SK-N-SH (cell line): ENCODE measurements around the gene FAM163A.

Experiments
- POLR2AphosphoS5 ChIP-seq: IDR thresholded peaks from 2 replicates; pipeline ENCODE4 v1.6.1; 2012; ENCODE audit warnings: low read depth, low read length
- RAD21 ChIP-seq: IDR thresholded peaks from 2 replicates; pipeline ENCODE4 v1.6.1; 2012; ENCODE audit warnings: mild to moderate bottlenecking, low read length

GRCh38 chr1:179825798-179826460, 82.8 kb downstream of the FAM163A start:
- TF ChIP-seq RAD21 (no peak), POLR2AphosphoS5 (no peak)
